Fibroblast of lung (primary cell): ENCODE measurements around the gene LIG1.

Experiments
- EZH2 ChIP-seq: IDR thresholded peaks from 2 replicates; pipeline ENCODE4 v1.5.1; 2012; ENCODE audit warnings: low read length, control low read depth, mild to moderate bottlenecking; ENCODE audit errors: missing control alignments
- TF ChIP-seq, protein P1 (sequence below), 2 donors: IDR thresholded peaks in 1 of 2; conservative IDR thresholded peaks in 1 of 2; 1 replicate in 1 of 2; 2 replicates in 1 of 2; pipeline ENCODE4 v1.5.1; 2011 to 2012; ENCODE audit warnings: low read length in 2 of 2, control low read depth in 1 of 2, inconsistent platforms in 1 of 2, low read depth in 1 of 2, mild to moderate bottlenecking in 1 of 2

- TF ChIP-seq, protein P1, sequence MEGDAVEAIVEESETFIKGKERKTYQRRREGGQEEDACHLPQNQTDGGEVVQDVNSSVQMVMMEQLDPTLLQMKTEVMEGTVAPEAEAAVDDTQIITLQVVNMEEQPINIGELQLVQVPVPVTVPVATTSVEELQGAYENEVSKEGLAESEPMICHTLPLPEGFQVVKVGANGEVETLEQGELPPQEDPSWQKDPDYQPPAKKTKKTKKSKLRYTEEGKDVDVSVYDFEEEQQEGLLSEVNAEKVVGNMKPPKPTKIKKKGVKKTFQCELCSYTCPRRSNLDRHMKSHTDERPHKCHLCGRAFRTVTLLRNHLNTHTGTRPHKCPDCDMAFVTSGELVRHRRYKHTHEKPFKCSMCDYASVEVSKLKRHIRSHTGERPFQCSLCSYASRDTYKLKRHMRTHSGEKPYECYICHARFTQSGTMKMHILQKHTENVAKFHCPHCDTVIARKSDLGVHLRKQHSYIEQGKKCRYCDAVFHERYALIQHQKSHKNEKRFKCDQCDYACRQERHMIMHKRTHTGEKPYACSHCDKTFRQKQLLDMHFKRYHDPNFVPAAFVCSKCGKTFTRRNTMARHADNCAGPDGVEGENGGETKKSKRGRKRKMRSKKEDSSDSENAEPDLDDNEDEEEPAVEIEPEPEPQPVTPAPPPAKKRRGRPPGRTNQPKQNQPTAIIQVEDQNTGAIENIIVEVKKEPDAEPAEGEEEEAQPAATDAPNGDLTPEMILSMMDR (conservative IDR thresholded peaks at IDR 0.05 in 1 of 2, IDR thresholded peaks at IDR 0.05 in 1 of 2; ENCODE audit: low read depth in 1 of 2, low read length in 2 of 2), result no peak
- no peak for TF ChIP-seq EZH2
These were observed 84.0 kb downstream of the LIG1 start for GRCh38 chr19:48085904-48086864.
